Pancreas (tissue), 10 donors: ENCODE data around the gene DIDO1. TPM values are rescaled to one million over a fixed set of nuclear protein-coding genes. Genes with fewer than 3 reads are reported as not detected.
A peak's percentile ranks its signal among the peaks of the same experiment; 100 is the strongest.

Source experiments
- ATAC-seq, 4 donors: fragments of 200-7000 bp; cut with Tn5 transposase; one replicate each; pipeline versions ENCODE4 v1.8.0 to v1.9.1; 2020; ENCODE audit warnings: mild to moderate bottlenecking in 4 of 4, moderate library complexity in 4 of 4
- DNase-seq, 6 donors: peaks; one replicate each; pipeline ENCODE4 v3.0.0-alpha.2; 2020
- FAIRE-seq: peaks from 2 replicates; lab custom pipeline; 2012; peaks lifted over from hg19 to GRCh38; lab: Jason Lieb, UNC
- H3K27ac ChIP-seq, 4 donors: fragments of 200-600 bp; sonication (generic); 1 replicate in 3 of 4; 2 replicates in 1 of 4; pipeline versions ENCODE4 v1.5.0 to v1.8.0; 2020
- H3K27me3 ChIP-seq, 4 donors: fragments of 200-600 bp; one replicate each; pipeline ENCODE4 v1.8.0; 2021
- H3K36me3 ChIP-seq, 3 donors: fragments of 200-600 bp; sonication (generic) in 1 of 3; one replicate each; pipeline versions ENCODE4 v1.5.0 to v1.8.0; 2020 to 2021
- H3K4me1 ChIP-seq, 3 donors: fragments of 200-600 bp; one replicate each; pipeline ENCODE4 v1.8.0; 2021
- H3K4me3 ChIP-seq, 4 donors: fragments of 200-600 bp; sonication (generic) in 2 of 4; one replicate each; pipeline versions ENCODE4 v1.5.0 to v1.8.0; 2020 to 2021
- H3K9me3 ChIP-seq, 4 donors: fragments of 200-600 bp; one replicate each; pipeline ENCODE4 v1.8.0; 2021
- WGBS, 2 donors: extraction: QIAGEN DNeasy Blood & Tissue Kit; methylation state at CpG; one replicate each; pipeline ENCODE4 v1.1.7; 2013; 5-methylcytosine and 5-hydroxymethylcytosine counted together
- intact Hi-C, 3 donors: fragments of 100-400 bp; cut with DNase I; formaldehyde crosslinking; loops; one replicate each; pipeline versions ENCODE4 v1.11.1 to v1.14.2; 2022
- polyA plus RNA-seq, 2 donors: library from polyadenylated mRNA; stranded (reverse); fragments of 200-250 nt; gene quantifications; one replicate each; pipeline ENCODE4 v1.2.3, GENCODE V29; 2013
- total RNA-seq, 6 donors: library from RNA; stranded (reverse); fragmentation: NEBNext Ultra II Directional in 4 of 6; extraction: Animal tissue kit (Norgen Biotek cat#: 25700) in 4 of 6; gene quantifications; one replicate each; pipeline versions ENCODE4 v1.2.1 to v1.2.4, GENCODE V29; 2021 to 2023
- TF ChIP-seq, protein P1 (sequence below), 4 donors: fragments of 200-600 bp; sonication (generic) in 3 of 4; IDR thresholded peaks; one replicate each; pipeline versions ENCODE4 v1.5.0 to v1.8.0; 2021; ENCODE audit warnings: antibody characterized with exemption in 4 of 4
- donor health status: healthy with polysubstance abuse.
- donor health status: DM: no; HTN: no; CAD: no; lungs with moderate emphysema.
- donor health status: DM: no; HTN: no; CAD: no.
- donor health status: control.
- donor health status: control.
- donor health status: Bipolar disorder and iron deficiency.
- donor health status: DM: yes; HTN: yes; CAD: no.
- donor health status: DM: no; HTN: no; CAD: no.
- donor health status: DM: no; HTN: no; CAD: no.
- donor health status: DM: yes; HTN: yes; CAD: no.

DIDO1 gene
- total and polyA plus RNA-seq, 8 donors = 16.7 to 29.8 (median 18.5) TPM

DNA sequence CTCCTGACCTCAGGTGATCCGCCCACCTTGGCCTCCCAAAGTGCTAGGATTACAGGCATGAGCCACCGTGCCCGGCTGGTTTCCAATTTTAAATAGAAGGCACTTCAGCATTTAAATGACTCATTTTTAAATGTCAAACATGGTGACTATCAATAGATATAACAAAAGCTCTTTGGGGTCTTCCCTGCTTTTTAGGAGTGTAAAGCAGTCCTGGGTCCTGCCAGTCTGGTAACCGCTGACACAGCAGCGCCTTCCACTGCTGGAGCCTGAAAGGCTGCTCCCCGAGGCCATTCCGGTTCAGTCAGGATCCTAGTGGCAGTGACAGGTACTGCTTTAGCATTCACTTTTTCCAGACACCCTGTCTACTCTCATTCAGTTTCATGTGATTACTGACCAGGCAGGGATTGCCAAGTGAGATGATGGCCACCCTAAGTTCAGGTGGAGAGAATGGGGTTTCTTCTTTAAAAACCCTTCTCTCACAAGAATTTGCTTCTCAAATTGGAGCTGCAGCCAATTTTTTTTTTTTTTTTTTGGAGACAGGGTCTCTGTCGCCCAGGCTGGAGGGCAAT, 5.1 kb downstream of the DIDO1 start:
- FAIRE-seq = no peak
- TF ChIP-seq, protein P1, sequence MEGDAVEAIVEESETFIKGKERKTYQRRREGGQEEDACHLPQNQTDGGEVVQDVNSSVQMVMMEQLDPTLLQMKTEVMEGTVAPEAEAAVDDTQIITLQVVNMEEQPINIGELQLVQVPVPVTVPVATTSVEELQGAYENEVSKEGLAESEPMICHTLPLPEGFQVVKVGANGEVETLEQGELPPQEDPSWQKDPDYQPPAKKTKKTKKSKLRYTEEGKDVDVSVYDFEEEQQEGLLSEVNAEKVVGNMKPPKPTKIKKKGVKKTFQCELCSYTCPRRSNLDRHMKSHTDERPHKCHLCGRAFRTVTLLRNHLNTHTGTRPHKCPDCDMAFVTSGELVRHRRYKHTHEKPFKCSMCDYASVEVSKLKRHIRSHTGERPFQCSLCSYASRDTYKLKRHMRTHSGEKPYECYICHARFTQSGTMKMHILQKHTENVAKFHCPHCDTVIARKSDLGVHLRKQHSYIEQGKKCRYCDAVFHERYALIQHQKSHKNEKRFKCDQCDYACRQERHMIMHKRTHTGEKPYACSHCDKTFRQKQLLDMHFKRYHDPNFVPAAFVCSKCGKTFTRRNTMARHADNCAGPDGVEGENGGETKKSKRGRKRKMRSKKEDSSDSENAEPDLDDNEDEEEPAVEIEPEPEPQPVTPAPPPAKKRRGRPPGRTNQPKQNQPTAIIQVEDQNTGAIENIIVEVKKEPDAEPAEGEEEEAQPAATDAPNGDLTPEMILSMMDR (IDR thresholded peaks at IDR 0.05) = peak; percentile 30 to 56 (median 44)
- 38 to 45% methylated on average over 8 of the region's 8 CpGs for WGBS, 2 donors
- intact Hi-C loops = no loop called here
- Histone ChIP-seq H3K36me3 (no peaks in the 10 kb centered on the region), H3K27ac (peak overlapping the region in 1 of 4 donors; percentile 37), H3K9me3 (no peaks in the 10 kb centered on the region), H3K4me3 (no peak overlapping the region), H3K4me1 (peaks cover 23 to 76% (median 71%) of the 10 kb centered on the region in 3 donors), H3K27me3 (no peaks in the 10 kb centered on the region)
- ATAC-seq = peak; percentile 39 to 64 (median 55)
- peak in 3 of 6 donors; percentile 40 to 51 (median 48) for DNase-seq

DNA sequence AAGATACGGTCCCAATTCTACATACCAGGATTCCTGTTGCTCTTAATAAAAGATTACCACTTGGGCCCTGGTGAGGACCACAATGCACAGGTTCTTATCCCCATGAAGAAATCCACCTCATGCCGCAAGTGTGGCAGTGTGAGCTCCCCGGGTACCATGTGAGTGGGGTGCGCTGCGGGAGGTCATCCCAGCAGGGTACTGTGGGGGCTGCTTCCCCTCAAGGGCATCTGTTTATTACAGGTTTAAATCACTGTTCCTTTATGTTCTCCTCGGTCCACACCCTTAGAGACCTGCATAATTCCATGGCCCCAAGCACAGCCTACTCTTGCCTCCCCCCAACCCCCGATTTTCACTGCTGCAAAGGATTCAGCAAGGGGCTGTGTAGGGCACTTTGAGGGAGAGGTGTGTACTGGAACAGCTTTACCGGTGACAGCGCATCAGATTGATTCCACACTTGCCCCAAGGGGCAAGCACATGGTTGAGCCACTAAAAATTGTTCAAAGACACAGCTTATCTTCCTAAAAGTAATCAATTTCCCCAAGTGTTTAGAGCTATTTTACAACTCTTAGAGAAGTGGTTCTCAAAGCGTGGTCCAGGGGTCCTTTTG, 6.2 kb downstream of the DIDO1 start:
- no peaks in the 10 kb centered on the region for H3K36me3 ChIP-seq
- H3K27me3 ChIP-seq = no peaks in the 10 kb centered on the region
- TF ChIP-seq, protein P1 (IDR thresholded peaks at IDR 0.05) = no peak
- ATAC-seq (no peak), DNase-seq (no peak), FAIRE-seq (no peak)
- 76 to 78% methylated on average over 10 of the region's 10 CpGs for WGBS, 2 donors
- no peaks in the 10 kb centered on the region for H3K9me3 ChIP-seq
- peaks cover 23 to 81% (median 75%) of the 10 kb centered on the region in 3 donors for H3K4me1 ChIP-seq
- H3K4me3 ChIP-seq = no peak overlapping the region
- intact Hi-C loops = no loop called here
- H3K27ac ChIP-seq = no peak overlapping the region

DNA sequence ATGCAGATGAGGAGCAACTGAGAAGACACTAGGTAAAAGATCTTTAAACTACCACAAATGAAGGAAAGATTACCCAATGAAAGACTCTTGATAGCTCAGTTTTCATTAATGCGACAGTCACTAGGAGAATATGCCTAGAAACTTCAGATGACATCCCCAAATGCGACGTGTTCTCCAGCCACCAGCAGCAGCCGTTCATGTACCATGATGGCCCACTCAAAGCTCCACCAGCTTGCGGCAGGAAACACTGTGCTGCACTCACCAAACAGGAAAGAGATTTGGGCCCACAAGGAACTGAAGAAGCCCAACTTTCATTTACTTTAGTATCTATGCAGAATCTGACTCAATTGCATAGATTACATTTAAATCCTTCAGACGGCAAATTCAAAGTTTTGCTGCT, 7.5 kb downstream of the DIDO1 start:
- no peaks in the 10 kb centered on the region for H3K36me3 ChIP-seq
- 77 to 88% methylated on average over 6 of the region's 6 CpGs for WGBS, 2 donors
- no peak overlapping the region for H3K27ac ChIP-seq
- H3K4me1 ChIP-seq = peaks cover 13 to 78% (median 70%) of the 10 kb centered on the region in 3 donors
- intact Hi-C loops = no loop called here
- H3K27me3 ChIP-seq = no peaks in the 10 kb centered on the region
- TF ChIP-seq, protein P1 (IDR thresholded peaks at IDR 0.05) = no peak
- ATAC-seq (no peak), FAIRE-seq (no peak), DNase-seq (no peak)
- H3K4me3 ChIP-seq = no peak overlapping the region
- no peaks in the 10 kb centered on the region for H3K9me3 ChIP-seq

- 54 to 56% methylated on average over 3 of the region's 3 CpGs for WGBS, 2 donors
- Histone ChIP-seq H3K4me1 (peaks cover 8 to 71% (median 63%) of the 10 kb centered on the region in 3 donors), H3K36me3 (peaks cover 0 to 2% (median under 1%) of the 10 kb centered on the region in 3 donors), H3K4me3 (no peak overlapping the region), H3K27me3 (no peaks in the 10 kb centered on the region), H3K9me3 (no peaks in the 10 kb centered on the region), H3K27ac (no peak overlapping the region)
- no peak for DNase-seq
- no peak for ATAC-seq
- intact Hi-C loops = no loop called here
- TF ChIP-seq, protein P1 (IDR thresholded peaks at IDR 0.05) = no peak
- FAIRE-seq = no peak
Measured at GRCh38 chr20:62918147-62918546, 8.2 kb downstream of the DIDO1 start.

DNA sequence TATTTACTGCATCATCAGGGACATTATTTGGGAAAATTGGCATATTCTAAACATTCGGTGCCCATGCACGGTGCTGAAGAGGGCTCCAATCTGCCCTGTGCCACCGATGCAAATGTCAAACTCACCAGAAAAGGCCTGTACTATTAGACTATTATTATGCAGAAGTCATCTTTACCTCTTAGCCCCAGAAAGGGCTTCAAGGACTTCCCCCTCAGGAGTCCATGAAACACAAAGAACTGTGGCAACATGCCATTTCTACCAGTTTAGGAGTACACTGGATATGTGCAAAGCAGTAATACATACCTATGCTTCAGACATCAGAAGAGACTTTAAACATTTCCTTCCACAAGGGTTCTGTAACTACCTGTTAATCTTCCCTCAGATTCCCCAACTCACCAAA, 8.6 kb downstream of the DIDO1 start:
- DNase-seq (no peak), FAIRE-seq (no peak), ATAC-seq (no peak)
- TF ChIP-seq, protein P1 (IDR thresholded peaks at IDR 0.05) = no peak
- H3K4me3 ChIP-seq = no peak overlapping the region
- no peaks in the 10 kb centered on the region for H3K27me3 ChIP-seq
- H3K27ac ChIP-seq = no peak overlapping the region
- H3K36me3 ChIP-seq = peaks cover 0 to 5% (median 4%) of the 10 kb centered on the region in 3 donors
- intact Hi-C loops = no loop called here
- peaks cover 5 to 67% (median 58%) of the 10 kb centered on the region in 3 donors for H3K4me1 ChIP-seq
- WGBS, 2 donors = 69 to 74% methylated on average over 3 of the region's 3 CpGs
- no peaks in the 10 kb centered on the region for H3K9me3 ChIP-seq
